ENCODE measurements around the gene N4BP2. TPM values are rescaled to one million over a fixed set of nuclear protein-coding genes. Genes with fewer than 3 reads are reported as not detected.
"Not testable (repeated sequence)": the region's sequence is repeated elsewhere in the genome, so short reads cannot be mapped to it uniquely, and the experiment has no call there.

Gene N4BP2
- total RNA-seq, 1 donor from 2014 or later: 41.0 TPM

DNA sequence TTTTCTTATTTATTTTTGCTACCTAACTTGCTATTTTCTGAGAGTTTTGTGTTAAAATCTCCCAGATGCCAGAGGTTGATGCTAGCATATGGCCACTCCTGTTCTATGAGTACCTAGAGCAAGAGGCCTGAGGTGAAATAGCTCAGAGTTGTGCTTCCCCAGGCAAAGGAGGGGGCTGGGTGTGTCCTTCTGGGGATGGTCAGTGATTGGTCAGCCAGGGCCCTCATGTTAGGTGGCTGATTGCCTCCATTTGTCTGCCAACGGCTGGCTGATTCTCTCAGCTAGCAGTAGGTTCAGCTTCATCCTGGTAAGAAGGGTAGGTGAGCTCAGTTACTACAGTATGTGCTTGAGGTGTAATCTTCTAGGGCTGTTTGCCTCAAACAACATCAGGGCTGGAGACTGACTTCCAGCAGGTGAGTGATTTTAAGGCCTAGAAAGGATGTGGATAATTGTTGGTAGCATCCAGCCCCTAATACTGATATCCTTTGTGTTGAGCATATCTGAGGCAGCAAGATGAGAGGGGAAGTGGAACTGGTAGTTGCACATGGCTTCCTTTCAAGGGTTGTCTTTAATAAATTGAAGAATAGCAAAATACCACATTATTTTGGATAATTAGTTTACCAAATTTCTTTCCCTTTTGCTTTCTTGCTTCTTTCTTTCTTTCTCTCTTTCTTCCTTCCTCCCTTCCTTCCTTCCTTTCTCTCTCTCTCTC lies 77.7 kb downstream of the N4BP2 start:
- no peak overlapping the region for H3K27ac Mint-ChIP-seq
- no peak for TF ChIP-seq CTCF (IDR thresholded peaks at IDR 0.05; ENCODE audit: unreplicated experiment)
- no peaks in the 10 kb centered on the region for H3K4me1 Mint-ChIP-seq
- no peak overlapping the region for H3K4me3 Mint-ChIP-seq
- no peaks in the 10 kb centered on the region for H3K27me3 Mint-ChIP-seq (ENCODE audit: low read depth)
- H3K9me3 Mint-ChIP-seq: peaks cover 20% of the 10 kb centered on the region
- H3K36me3 Mint-ChIP-seq: peaks cover 38% of the 10 kb centered on the region
- no peak for DNase-seq (ENCODE audit: low spot score in 2 of 2, unreplicated experiment in 2 of 2)

DNA sequence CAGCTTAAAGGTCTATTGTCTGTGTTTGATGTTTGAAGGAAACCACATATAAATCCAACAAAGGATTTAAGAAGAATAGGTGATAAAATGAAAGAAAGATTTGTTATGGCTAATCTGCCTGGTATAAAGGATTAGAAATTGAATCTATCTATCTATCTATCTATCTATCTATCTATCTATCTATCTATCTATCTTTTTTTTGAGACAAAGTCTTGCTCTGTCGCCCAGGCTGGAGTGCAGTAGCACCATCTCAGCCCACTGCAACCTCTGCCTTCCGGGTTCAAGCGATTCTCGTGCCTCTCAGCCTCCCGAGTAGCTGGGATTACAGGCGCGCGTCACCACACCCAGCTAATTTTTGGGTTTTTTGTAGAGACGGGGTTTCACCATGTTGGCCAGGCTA lies 79.6 kb downstream of the N4BP2 start:
- not testable (repeated sequence) for H3K4me3 Mint-ChIP-seq; DNase-seq (ENCODE audit: low spot score in 2 of 2, unreplicated experiment in 2 of 2); H3K4me1 Mint-ChIP-seq; H3K27me3 Mint-ChIP-seq (ENCODE audit: low read depth); H3K27ac Mint-ChIP-seq
- Mint-ChIP-seq H3K36me3 (peaks cover 40% of the 10 kb centered on the region), H3K9me3 (peaks cover 24% of the 10 kb centered on the region)

- no peak for TF ChIP-seq CTCF (IDR thresholded peaks at IDR 0.05; ENCODE audit: unreplicated experiment)
- Mint-ChIP-seq H3K4me3 (no peak overlapping the region), H3K36me3 (peaks cover 69% of the 10 kb centered on the region), H3K27ac (no peak overlapping the region), H3K27me3 (ENCODE audit: low read depth) (no peaks in the 10 kb centered on the region), H3K4me1 (no peaks in the 10 kb centered on the region), H3K9me3 (peaks cover 30% of the 10 kb centered on the region)
- DNase-seq (ENCODE audit: low spot score in 2 of 2, unreplicated experiment in 2 of 2): no peak
Measured at GRCh38 chr4:40140196-40140595, 83.5 kb downstream of the N4BP2 start.

- not testable (repeated sequence) for H3K4me3 Mint-ChIP-seq; DNase-seq (ENCODE audit: low spot score in 2 of 2, unreplicated experiment in 2 of 2); H3K4me1 Mint-ChIP-seq; H3K27ac Mint-ChIP-seq; H3K27me3 Mint-ChIP-seq (ENCODE audit: low read depth)
- Mint-ChIP-seq H3K36me3 (peaks cover 70% of the 10 kb centered on the region), H3K9me3 (peaks cover 30% of the 10 kb centered on the region)
Measured at GRCh38 chr4:40140597-40140996, 83.9 kb downstream of the N4BP2 start.

GRCh38 chr4:40143926-40144508 lies 87.4 kb downstream of the N4BP2 start:
- no peaks in the 10 kb centered on the region for H3K4me1 Mint-ChIP-seq
- H3K4me3 Mint-ChIP-seq: no peak overlapping the region
- no peaks in the 10 kb centered on the region for H3K27me3 Mint-ChIP-seq (ENCODE audit: low read depth)
- peaks cover 62% of the 10 kb centered on the region for H3K36me3 Mint-ChIP-seq
- no peak for TF ChIP-seq CTCF (IDR thresholded peaks at IDR 0.05; ENCODE audit: unreplicated experiment)
- no peak overlapping the region for H3K27ac Mint-ChIP-seq
- no peak for DNase-seq (ENCODE audit: low spot score in 2 of 2, unreplicated experiment in 2 of 2)
- H3K9me3 Mint-ChIP-seq: peaks cover 16% of the 10 kb centered on the region

GRCh38 chr4:40144716-40145115 lies 88.1 kb downstream of the N4BP2 start:
- no peak overlapping the region for H3K4me3 Mint-ChIP-seq
- H3K4me1 Mint-ChIP-seq: no peaks in the 10 kb centered on the region
- peaks cover 64% of the 10 kb centered on the region for H3K36me3 Mint-ChIP-seq
- no peaks in the 10 kb centered on the region for H3K27me3 Mint-ChIP-seq (ENCODE audit: low read depth)
- H3K9me3 Mint-ChIP-seq: peaks cover 20% of the 10 kb centered on the region
- H3K27ac Mint-ChIP-seq: no peak overlapping the region
- no peak for DNase-seq (ENCODE audit: low spot score in 2 of 2, unreplicated experiment in 2 of 2)
- no peak for TF ChIP-seq CTCF (IDR thresholded peaks at IDR 0.05; ENCODE audit: unreplicated experiment)

- not testable (repeated sequence) for H3K27me3 Mint-ChIP-seq (ENCODE audit: low read depth); H3K4me3 Mint-ChIP-seq; H3K27ac Mint-ChIP-seq; DNase-seq (ENCODE audit: low spot score in 2 of 2, unreplicated experiment in 2 of 2); H3K4me1 Mint-ChIP-seq
- Mint-ChIP-seq H3K36me3 (peaks cover 63% of the 10 kb centered on the region), H3K9me3 (peaks cover 15% of the 10 kb centered on the region)
Measured at GRCh38 chr4:40147490-40147889, 90.8 kb downstream of the N4BP2 start.
